DMS153 treated with DMSO at 0.1 percent for 48 hours (cell line): Measurements from ENCODE around the gene FKBP8.
A peak's percentile ranks its signal among the peaks of the same experiment; 100 is the strongest.
"Not testable (repeated sequence)": the region's sequence is repeated elsewhere in the genome, so short reads cannot be mapped to it uniquely, and the experiment has no call there.

ENCODE experiments used
- DNase-seq: peaks from one replicate; lab custom pipeline; 2025; ENCODE audit not compliant: unreplicated experiment; lab: John Stamatoyannopoulos, UW

Gene FKBP8

DNA sequence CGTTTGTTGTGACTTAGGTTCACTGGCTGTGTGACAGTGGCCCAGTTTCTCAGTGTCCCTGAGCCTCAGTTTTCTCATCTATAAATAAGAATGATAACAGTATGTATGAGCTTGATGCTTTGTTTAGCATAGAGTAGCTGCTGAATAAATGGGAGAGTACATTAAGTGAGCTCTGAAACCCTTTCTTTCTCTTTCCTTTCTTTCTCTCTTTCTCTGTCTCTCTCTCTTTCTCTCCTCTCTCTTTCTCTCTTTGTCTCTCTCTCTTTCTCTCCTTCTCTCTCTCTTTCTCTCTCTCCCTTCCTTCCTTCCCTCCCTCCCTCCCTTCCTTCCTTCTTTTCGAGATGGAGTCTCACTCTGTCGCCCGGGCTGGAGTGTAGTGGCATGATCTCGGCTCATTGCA lies 16.3 kb upstream of the FKBP8 start:
- no peak for DNase-seq

GRCh38 chr19:18558604-18559003 lies 15.2 kb upstream of the FKBP8 start:
- DNase-seq, result no peak

GRCh38 chr19:18558202-18558555 lies 14.8 kb upstream of the FKBP8 start:
- DNase-seq, result no peak

- peak; percentile 87 for DNase-seq
Observed at GRCh38 chr19:18557411-18558201, 14.2 kb upstream of the FKBP8 start, which contains the start of gene KXD1. KXD1 (plus strand) TSS chr19:18557870; CDS start chr19:18562057, 4,187 bp downstream.

- DNase-seq, result no peak
Observed at GRCh38 chr19:18551631-18552030, 8.3 kb upstream of the FKBP8 start.

GRCh38 chr19:18543814-18544475 lies 572 bp upstream of the FKBP8 start:
- DNase-seq, result no peak

DNA sequence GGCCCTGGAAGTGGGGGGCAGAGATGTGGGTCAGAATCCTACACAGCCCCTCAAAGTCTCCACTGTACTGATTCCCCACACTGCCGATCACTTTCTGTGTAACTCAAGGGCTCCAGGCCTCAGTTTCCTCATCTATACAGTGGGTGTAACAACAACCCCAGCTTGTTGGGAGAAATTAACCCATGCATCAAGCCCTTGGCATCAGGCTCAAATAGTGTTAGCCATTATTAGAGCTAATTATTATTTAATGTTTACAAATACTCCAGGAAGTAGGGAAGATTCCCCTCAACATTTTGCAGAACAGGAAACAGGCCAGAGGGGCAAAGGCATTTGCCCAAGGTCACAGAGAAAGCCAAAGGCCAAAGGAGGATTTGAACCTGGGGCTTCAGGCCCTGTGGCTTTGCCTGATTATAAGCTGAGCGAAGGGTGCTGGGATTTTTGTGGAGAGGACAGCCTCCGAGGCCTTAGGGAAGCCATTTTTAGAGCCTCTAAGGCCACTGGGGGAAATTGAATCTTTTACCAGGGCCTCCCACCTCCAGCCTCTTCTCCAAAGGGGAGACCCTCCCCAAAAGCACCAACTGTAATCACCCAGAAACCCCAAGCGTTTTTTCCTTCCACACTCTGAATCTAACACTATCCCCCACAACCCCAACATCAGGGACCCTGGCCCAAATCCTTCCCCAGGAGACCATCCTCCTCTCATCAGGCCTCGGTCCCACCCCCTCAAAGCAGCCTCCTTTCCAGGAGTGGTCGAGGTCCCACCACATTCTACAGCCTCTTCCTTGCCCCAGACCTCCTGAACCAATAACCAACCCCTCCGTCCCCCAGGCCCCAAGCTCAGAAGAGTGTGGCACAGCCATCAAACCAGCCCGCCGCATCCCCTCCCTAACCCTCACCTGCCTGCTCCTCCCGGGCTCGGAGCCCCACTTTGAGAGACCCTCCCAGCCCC lies 1.1 kb downstream of the FKBP8 start:
- no peak for DNase-seq

DNA sequence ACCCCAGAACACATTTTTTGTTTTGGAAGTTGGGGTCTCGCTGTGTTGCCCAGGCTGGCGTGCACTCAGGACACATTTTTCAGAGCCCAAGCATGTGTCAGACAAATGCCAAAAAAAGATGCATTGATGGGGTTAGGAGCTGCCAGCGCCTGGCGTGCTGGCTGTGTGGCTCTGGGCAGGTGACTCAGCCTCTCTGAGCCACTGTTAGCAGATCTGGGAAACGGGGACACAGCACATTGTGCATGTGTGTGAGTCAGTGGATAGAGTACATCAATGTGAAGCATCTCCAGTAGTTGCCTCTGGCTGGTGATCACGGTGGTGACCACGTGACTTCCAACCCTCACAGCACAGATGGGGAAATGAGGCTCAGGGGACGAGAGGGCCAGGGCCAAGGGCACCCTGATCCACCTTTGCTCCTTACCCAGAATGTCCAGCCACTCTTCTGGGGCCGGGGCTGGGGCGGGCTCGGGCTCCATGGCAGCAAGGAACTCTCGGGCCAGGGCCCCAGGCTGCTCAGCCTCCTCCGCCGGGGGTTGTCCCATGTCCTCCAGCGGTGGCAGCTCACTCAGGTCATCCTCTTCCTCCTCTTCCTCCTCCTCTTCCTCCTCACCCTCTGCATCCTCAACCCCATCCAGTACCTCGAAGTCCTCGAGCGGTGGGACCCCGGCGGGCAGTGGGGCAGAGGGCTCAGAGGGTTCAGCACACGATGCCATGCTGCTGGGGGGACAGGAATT lies 1.9 kb downstream of the FKBP8 start:
- no peak for DNase-seq

- not testable (repeated sequence) for DNase-seq
Observed at GRCh38 chr19:18540200-18540599, 3.2 kb downstream of the FKBP8 start.

GRCh38 chr19:18539372-18539771 lies 4.0 kb downstream of the FKBP8 start:
- DNase-seq, result no peak

DNA sequence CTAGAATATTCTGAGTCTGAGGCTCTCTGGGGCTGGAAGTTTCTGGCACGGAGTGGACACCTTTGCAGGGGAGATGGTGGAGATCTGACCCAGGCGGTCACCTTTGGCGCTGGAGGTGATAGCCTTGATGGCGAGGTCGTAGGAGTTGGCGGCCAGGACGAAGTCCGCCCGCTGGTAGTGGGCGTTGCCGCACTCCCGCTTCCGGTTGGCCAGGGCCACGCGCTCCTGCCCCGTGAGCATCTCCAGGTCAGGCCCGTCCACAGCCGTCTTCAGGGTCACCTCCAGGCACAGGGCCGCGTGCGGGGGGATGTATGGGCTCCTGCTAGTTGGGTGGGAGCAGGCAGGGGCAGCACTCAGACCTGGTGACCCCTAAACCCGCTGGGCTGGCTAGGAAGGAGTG lies 5.3 kb downstream of the FKBP8 start:
- DNase-seq, result no peak

- DNase-seq, result no peak
Observed at GRCh38 chr19:18537431-18537830, 5.9 kb downstream of the FKBP8 start.

DNA sequence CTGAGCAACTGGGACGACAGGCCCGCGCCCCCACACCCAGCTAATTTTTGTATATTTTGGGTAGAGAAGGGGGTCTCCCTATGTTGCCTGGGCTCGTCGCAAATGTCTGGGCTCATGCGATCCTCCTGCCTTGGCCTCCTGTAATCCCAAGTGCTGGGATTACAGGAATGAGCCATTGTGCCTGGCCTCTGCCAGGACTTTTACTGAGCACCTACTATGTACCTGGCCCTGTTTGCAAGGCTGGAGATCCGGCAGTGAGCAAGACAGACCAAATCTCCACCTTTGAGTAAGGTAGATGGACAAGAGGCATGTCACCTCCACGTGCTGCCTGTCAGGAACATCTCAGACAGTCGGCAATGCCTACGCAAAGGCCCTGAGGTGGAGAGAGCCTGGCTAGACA lies 6.9 kb downstream of the FKBP8 start:
- DNase-seq, result no peak

DNA sequence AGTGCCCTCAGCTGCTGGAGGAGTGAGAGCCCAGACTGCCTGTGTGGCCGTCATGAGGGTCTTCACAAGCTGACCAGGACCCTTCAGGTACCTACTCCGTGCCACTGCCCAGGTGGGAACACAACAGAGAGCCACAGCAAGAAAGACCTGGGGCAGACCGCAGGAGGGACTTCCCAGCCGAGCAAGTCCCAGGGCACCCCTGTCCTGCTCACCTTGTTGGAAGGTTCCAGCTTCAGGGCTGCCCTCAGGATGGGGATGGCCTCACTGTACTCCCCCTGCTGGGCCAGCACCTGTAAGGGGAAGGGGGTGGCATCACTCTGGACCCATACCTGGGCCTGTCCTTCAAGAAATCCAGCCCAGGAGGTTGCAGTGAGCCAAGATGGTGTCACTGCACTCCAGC lies 10.3 kb downstream of the FKBP8 start:
- no peak for DNase-seq

- DNase-seq, result no peak
Observed at GRCh38 chr19:18532168-18532890, 11.0 kb downstream of the FKBP8 start.

GRCh38 chr19:18531485-18531884 lies 11.9 kb downstream of the FKBP8 start:
- DNase-seq, result no peak

DNA sequence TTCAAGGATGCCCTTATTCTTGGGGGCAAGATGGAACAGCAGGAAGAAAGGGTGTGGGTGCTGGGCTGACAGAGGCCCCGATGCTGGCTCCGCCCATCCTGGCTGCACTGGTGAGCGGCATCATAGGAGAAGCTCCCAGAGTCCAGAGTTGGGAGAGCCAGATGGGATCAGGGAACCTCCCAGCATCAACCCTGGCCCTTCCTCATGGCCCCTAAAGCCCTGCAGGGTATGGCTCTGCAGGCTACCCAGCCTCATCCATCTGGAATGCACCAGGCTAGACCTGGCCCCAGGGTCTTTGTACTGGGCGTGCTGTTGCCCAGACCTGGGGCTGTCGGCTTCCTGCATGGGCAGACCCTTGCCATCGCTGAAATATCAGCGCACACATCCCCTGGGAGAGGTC lies 13.6 kb downstream of the FKBP8 start:
- DNase-seq, result no peak

DNA sequence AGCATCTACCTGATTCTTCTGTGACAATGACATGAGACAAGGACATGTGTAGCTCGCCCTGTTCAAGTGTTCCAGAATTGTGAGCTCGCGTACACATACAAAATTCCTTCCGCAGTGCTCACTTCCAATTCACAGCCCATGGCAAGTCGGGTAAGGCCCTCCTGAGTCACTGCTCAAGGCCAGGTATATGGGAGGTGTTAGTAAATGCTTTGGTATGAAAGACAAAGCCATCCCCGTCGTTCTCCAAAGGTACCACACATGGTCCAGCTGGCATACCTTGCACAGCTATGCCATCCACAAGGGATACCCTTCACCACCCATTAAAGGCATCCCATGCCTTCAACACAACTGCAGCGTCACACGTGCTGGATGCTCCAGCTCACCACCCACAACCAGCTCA lies 17.1 kb downstream of the FKBP8 start:
- DNase-seq, result no peak

- no peak for DNase-seq
Observed at GRCh38 chr19:18523841-18524240, 19.5 kb downstream of the FKBP8 start.

GRCh38 chr19:18522862-18523440 lies 20.4 kb downstream of the FKBP8 start:
- not testable (repeated sequence) for DNase-seq
